Endothelial cell of umbilical vein (primary cell): Measurements from ENCODE around the gene JUNB. TPM values are rescaled to one million over a fixed set of nuclear protein-coding genes. Genes with fewer than 3 reads are reported as not detected.
A peak's percentile ranks its signal among the peaks of the same experiment; 100 is the strongest.

Experiments
- BruUV-seq: library from RNA; stranded (reverse); fragments of 400-500 nt; replicated peaks from 2 replicates; lab custom pipeline; 2021; lab: Mats Ljungman, UMichigan
- CTCF ChIA-PET: fragments of 300-600, 350-600 bp; sonication (Branson Sonifier 250); formaldehyde crosslinking; loops from one replicate; lab custom pipeline; 2021; ENCODE audit warnings: antibody characterized with exemption, inconsistent platforms; lab: Charles Lee
- POLR2A ChIA-PET: fragments of 300-600, 350-600 bp; sonication (Branson Sonifier 250); formaldehyde crosslinking; loops from one replicate; lab custom pipeline; 2021; ENCODE audit warnings: antibody characterized with exemption, inconsistent platforms; lab: Charles Lee
- DNase-seq: peaks from one replicate; pipeline ENCODE4 v3.0.0-alpha.2; 2011; ENCODE audit warnings: low read depth, low spot score
- FAIRE-seq: peaks from 2 replicates; lab custom pipeline; 2011; peaks lifted over from hg19 to GRCh38; lab: Jason Lieb, UNC
- H2AFZ ChIP-seq: 2 replicates; pipeline ENCODE4 v1.6.0; 2012; ENCODE audit warnings: low read depth, low read length, control low read depth, inconsistent platforms
- H3K27ac ChIP-seq: 2 replicates; pipeline ENCODE4 v1.5.1; 2011; ENCODE audit warnings: low read depth, mild to moderate bottlenecking, control low read depth, low read length, moderate library complexity; ENCODE audit not compliant: insufficient read depth
- H3K27me3 ChIP-seq, 2 experiments: 2 replicates each; pipeline versions ENCODE4 v1.6.0 to v1.6.1; 2011; ENCODE audit warnings: low read length in 2 of 2, mixed read lengths in 1 of 2; ENCODE audit not compliant: control insufficient read depth in 2 of 2, insufficient read depth in 2 of 2
- H3K36me3 ChIP-seq, 2 experiments: 2 replicates in 1 of 2; 3 replicates in 1 of 2; pipeline ENCODE4 v1.5.1; 2011; ENCODE audit warnings: low read length in 2 of 2, mild to moderate bottlenecking in 1 of 2, moderate library complexity in 1 of 2; ENCODE audit not compliant: control insufficient read depth in 2 of 2, insufficient read depth in 2 of 2; ENCODE audit errors: extremely low read depth in 1 of 2
- H3K4me1 ChIP-seq: 3 replicates; pipeline ENCODE4 v1.5.1; 2011; ENCODE audit warnings: mild to moderate bottlenecking, low read length; ENCODE audit not compliant: control insufficient read depth, insufficient read depth; ENCODE audit errors: extremely low read depth
- H3K4me2 ChIP-seq: 2 replicates; pipeline ENCODE4 v1.6.1; 2011; ENCODE audit warnings: low read length, control low read depth, mixed read lengths; ENCODE audit not compliant: insufficient read depth
- H3K4me3 ChIP-seq, 3 experiments: fragments of 200-600 bp in 1 of 3; sonication (generic), shearing (Covaris generic) in 1 of 3; replicated peaks in 1 of 3; 2 replicates each; pipeline ENCODE4 v1.5.1; 2011 to 2016; ENCODE audit warnings: control low read depth in 3 of 3, low read length in 3 of 3, mild to moderate bottlenecking in 2 of 3, inconsistent platforms in 1 of 3, low read depth in 1 of 3, moderate library complexity in 1 of 3; ENCODE audit not compliant: insufficient read depth in 1 of 3
- H3K79me2 ChIP-seq: 2 replicates; pipeline ENCODE4 v1.6.0; 2012; ENCODE audit warnings: low read length, inconsistent platforms; ENCODE audit not compliant: control insufficient read depth, insufficient read depth
- H3K9ac ChIP-seq: replicated peaks from 2 replicates; pipeline ENCODE3; 2011; ENCODE audit warnings: low read length, control low read depth; ENCODE audit not compliant: insufficient read depth; ENCODE audit errors: extremely low read depth
- H3K9me1 ChIP-seq: replicated peaks from 3 replicates; pipeline ENCODE4 v1.6.0; 2011; ENCODE audit warnings: mild to moderate bottlenecking, low read length; ENCODE audit not compliant: control insufficient read depth, insufficient read depth; ENCODE audit errors: extremely low read depth
- H3K9me3 ChIP-seq: replicated peaks from 2 replicates; pipeline ENCODE4 v1.5.1; 2012; ENCODE audit warnings: low read length, inconsistent platforms; ENCODE audit not compliant: control insufficient read depth, insufficient read depth
- H4K20me1 ChIP-seq: replicated peaks from 2 replicates; pipeline ENCODE3; 2011; ENCODE audit warnings: mild to moderate bottlenecking, low read length; ENCODE audit not compliant: control insufficient read depth, insufficient read depth; ENCODE audit errors: extremely low read depth
- EZH2 ChIP-seq: IDR thresholded peaks from 2 replicates; pipeline ENCODE4 v1.6.1; 2012; ENCODE audit warnings: borderline replicate concordance, low read depth, mild to moderate bottlenecking, moderate library complexity, low read length, inconsistent platforms; ENCODE audit not compliant: severe bottlenecking
- GATA2 ChIP-seq: IDR thresholded peaks from 2 replicates; pipeline ENCODE4 v1.7.0; 2011; ENCODE audit warnings: low read depth, mild to moderate bottlenecking, moderate library complexity, mixed read lengths, low read length; ENCODE audit not compliant: insufficient read length, insufficient read depth
- JUN ChIP-seq: IDR thresholded peaks from 2 replicates; pipeline ENCODE4 v1.6.1; 2011; ENCODE audit warnings: borderline replicate concordance, low read depth; ENCODE audit not compliant: insufficient read length, insufficient read depth
- POLR2A ChIP-seq: IDR thresholded peaks from 2 replicates; pipeline ENCODE4 v1.6.1; 2012; ENCODE audit warnings: low read depth, mild to moderate bottlenecking, control low read depth, low read length
- dilution Hi-C: fragments of 300-500 bp; cut with MboI; formaldehyde crosslinking; loops from one replicate; pipeline ENCODE4 v1.15.0; 2019; ENCODE audit warnings: low sequenced_read_pairs; ENCODE audit not compliant: extremely low pct_ligation_motif_present
- intact Hi-C: fragments of 100-400 bp; cut with micrococcal nuclease; formaldehyde crosslinking; loops from one replicate; pipeline ENCODE4 v1.10.0; 2022
- polyA plus RNA-seq, 4 experiments: library from polyadenylated mRNA; depleted of rRNA in 3 of 4; stranded (reverse) in 3 of 4; unstranded in 1 of 4; fragments of >200 nt; gene quantifications; 2 replicates each; pipeline versions ENCODE4 v1.2.1 to v1.2.3, GENCODE V29; 2011 to 2012; ENCODE audit warnings: missing spikeins in 1 of 4
- total RNA-seq: library from RNA; stranded (reverse); gene quantifications from 2 replicates; pipeline ENCODE4 v1.2.3, GENCODE V29; 2021

The JUNB gene
- total and polyA plus RNA-seq, 2 donors (not counting 3 experiments of a cell fraction or from before 2014, with no cell fraction given), result 22.8 to 74.4 TPM

DNA sequence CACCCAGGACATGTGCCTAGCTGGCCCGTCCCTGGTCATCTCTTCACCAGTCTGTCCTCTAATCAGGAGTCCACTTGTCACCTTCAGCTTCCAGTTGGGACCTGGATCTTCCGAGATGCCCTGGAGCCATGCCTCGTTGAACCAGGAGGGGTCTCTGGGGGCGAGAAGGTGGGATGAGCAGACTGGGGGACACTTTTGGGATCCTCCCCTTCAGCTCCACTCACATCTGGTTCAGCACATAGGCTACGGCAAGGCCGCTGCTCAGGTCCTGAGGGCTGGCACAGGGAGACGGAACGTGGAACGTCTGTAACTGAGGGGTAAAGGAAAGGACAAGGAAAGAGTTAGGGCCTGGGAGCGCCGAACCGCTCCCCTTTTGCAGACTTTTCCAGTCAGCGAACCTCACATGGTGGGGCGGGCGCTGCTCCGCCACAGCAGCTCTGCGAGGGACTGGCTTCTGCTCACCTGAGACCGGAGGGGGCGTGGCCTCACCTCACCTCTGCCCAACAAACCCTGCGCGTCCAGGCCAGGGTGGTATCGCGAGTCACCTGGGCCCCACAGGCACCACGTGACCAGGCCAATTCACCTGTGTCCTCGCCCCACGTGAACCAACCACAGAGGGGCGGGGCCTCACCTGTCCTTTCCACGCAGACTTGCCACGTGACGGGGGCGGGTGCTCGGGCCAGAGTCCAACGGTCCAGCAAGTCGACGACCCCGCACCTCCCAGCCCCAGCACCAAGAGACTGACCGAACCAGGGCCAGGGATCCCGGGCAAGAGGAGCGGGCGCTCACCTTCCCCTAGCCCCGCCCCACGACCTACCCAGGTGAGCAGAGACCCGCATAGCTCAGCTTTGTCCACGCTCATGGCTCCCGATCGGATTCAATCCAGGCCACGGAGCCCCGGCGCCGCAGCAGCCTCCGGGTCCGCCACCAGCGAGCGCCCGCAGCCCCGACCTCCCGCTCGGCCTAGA, 16.4 kb upstream of the JUNB start, which contains the start of gene HOOK2:
Gene HOOK2 (minus strand): TSS at position 965 of the 968 bp plus-strand sequence. CDS start 103 bp downstream, at position 862.
- Histone ChIP-seq H2AFZ (peak within 1 kb of the TSS; percentile 89), H3K9ac (peak within 1 kb of the TSS; percentile 34), H3K27ac (peak within 1 kb of the TSS; percentile 35), H3K9me1 (no peaks in the 10 kb centered on the region), H3K9me3 (no peaks in the 10 kb centered on the region), H3K79me2 (no peaks in the 10 kb centered on the region), H3K36me3 (no peaks in the 10 kb centered on the region), H4K20me1 (no peaks in the 10 kb centered on the region), H3K4me3 (peak within 1 kb of the TSS; percentile 41 to 57 (median 51)), H3K4me2 (peak within 1 kb of the TSS; percentile 69), H3K27me3 (no peaks in the 10 kb centered on the region), H3K4me1 (peaks cover 19% of the 10 kb centered on the region)
- intact Hi-C loops (loop anchor here (2.0 kb wide), 2 partner anchors 14 to 64 kb away; partner anchors contain the start of gene MAST1), dilution Hi-C loops (no loop called here)
- POLR2A ChIA-PET, result interaction anchor here (5.2 kb wide), 1 partner anchor 18 kb away, joined by 94 read pairs; the partner anchor contains the start of gene JUNB
- no peak for DNase-seq
- TF ChIP-seq GATA2, result no peak
- TF ChIP-seq JUN, result no peak
- TF ChIP-seq EZH2, result no peak
- TF ChIP-seq POLR2A, result peak; percentile 28
- no TSS peak for BruUV-seq
- CTCF ChIA-PET, result interaction anchor here (1.5 to 10.3 kb wide), 5 partner anchors 13 to 98 kb away, joined by 3 to 387 read pairs (median 28); partner anchors contain the start of genes JUNB, PRDX2 and THSD8
- no peak for FAIRE-seq
